HG03097 (cell line): ENCODE measurements around the gene GATAD2B.
A peak's percentile ranks its signal among the peaks of the same experiment; 100 is the strongest.
"Not testable (repeated sequence)": the region's sequence is repeated elsewhere in the genome, so short reads cannot be mapped to it uniquely, and the experiment has no call there.

Source experiments
- ATAC-seq: cut with Tn5 transposase; IDR thresholded peaks from one replicate; pipeline ENCODE4 v1.9.1; 2021; ENCODE audit not compliant: unreplicated experiment, low FRiP score

The GATAD2B gene

GRCh38 chr1:153899509-153899908 lies 23.3 kb downstream of the GATAD2B start:
- no peak for ATAC-seq

GRCh38 chr1:153895866-153896265 lies 26.9 kb downstream of the GATAD2B start:
- ATAC-seq = not testable (repeated sequence)

DNA sequence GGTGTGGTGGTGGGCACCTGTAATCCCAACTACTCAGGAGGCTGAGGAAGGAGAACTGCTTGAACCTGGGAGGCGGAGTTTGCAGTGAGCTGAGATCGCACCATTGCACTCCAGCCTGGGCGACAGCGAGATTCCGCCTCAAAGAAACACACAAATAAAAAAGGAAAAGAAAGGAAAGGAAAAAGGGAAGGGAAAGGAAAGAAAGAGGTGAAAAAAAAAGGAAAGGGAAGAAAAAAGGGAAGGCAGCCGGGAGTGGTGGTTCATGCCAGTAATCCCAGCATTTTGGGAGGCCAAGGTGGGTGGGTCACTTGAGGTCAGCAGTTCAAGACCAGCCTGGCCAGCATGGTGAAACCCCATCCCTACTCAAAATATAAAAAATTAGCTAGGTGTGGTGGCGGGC lies 31.7 kb downstream of the GATAD2B start:
- ATAC-seq = not testable (repeated sequence)

DNA sequence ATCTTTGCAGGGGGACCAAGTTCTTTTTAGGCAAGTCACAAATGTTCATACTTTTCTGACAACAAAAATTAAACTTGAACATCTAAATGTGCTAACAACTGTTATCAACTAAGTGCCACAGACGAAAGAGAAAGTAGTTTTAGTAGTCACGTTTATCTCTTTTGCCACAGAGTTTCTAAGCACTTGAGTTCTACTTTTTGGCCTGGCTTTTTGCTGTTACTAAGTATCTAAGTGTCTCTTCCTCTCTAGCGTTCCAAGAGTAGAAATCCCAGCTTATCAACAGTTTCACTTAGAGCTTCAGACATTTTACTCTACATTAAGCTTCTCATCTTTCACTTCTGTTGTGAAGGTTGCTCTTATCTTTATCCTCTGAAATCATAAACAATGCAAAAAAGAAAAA lies 34.2 kb downstream of the GATAD2B start:
- no peak for ATAC-seq

DNA sequence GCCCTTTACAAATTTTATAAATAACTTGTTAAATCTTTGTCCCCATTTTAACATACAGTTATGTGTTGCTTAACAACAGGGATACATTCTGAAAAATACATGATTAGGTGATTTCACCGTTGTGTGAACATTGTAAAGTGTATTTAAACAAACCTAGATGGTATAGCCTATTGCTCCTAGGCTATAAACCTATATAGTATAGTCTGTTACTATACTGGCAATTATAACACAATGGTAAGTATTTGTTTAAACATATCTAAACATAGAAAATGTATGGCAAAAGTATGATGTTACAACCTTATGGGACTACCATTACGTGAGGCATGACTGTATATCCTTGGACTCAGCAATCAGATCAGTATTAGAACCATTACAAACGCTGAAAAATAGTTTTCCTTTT lies 36.6 kb downstream of the GATAD2B start:
- no peak for ATAC-seq

GRCh38 chr1:153883223-153883622 lies 39.5 kb downstream of the GATAD2B start:
- ATAC-seq = no peak

- no peak for ATAC-seq
These were observed 40.4 kb downstream of the GATAD2B start for GRCh38 chr1:153882296-153882912.

- no peak for ATAC-seq
These were observed 41.0 kb downstream of the GATAD2B start for GRCh38 chr1:153881751-153882150.

DNA sequence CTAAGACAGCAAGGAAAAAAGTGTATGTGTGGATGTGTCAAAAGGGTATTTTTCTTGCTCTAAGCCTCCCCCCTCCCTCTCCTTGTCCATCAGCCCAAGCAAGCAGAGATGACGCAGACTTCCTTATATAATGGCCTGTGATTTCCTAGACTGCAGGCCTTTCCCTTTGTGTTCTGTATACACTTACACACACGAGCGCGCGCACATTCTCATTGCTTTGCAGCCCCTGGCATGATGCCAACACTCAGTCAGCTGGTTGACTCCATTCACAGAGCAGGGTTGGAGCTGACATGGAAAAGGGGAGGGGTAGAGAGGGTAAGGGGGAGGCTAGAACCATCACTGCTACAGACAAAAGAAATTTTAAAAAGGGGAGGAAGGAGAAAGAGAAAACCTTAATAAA lies 41.8 kb downstream of the GATAD2B start:
- no peak for ATAC-seq

- no peak for ATAC-seq
These were observed 42.7 kb downstream of the GATAD2B start for GRCh38 chr1:153880024-153880423.

- no peak for ATAC-seq
These were observed 45.7 kb downstream of the GATAD2B start for GRCh38 chr1:153877112-153877511.

GRCh38 chr1:153872934-153873333 lies 49.8 kb downstream of the GATAD2B start:
- ATAC-seq = no peak

DNA sequence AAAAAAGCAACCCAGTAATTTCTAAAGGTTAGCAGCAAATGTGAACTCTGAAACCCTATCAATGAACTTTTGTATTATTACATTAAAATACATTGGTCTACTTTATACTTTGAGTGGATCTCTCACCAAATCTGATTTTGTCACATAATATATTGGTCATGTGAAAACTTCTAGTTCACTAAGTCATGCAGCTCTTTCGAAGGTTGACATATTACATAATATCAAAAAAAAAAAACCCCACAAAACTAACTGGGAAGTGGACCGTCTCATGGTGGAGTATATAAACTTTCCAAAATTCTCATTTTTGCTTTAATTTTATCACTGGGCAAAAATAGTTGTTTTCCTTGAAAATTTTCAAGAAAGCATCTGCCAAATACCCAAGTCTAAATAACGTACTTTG lies 50.4 kb downstream of the GATAD2B start:
- no peak for ATAC-seq

GRCh38 chr1:153869486-153869885 lies 53.3 kb downstream of the GATAD2B start:
- no peak for ATAC-seq

- ATAC-seq = no peak
These were observed 56.5 kb downstream of the GATAD2B start for GRCh38 chr1:153866045-153866850.

DNA sequence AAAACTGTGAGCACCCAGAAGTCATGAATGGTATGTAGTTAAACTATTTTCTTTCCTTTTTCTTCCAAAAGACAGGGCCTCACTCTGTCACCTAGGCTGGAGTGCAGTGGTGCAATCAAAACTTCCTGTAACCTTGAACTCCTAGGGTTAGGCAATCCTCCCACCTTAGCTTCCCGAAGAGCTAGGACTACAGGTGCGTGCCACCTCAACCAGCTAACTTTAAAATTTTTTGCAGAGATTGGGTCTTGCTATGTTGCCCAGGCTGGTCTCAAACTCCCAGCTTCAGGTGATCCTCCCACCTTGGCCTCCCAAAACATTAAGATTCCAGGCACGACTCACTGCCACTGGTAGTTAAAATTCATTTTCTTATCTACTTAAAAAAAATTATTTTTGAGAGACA lies 62.5 kb downstream of the GATAD2B start:
- no peak for ATAC-seq

DNA sequence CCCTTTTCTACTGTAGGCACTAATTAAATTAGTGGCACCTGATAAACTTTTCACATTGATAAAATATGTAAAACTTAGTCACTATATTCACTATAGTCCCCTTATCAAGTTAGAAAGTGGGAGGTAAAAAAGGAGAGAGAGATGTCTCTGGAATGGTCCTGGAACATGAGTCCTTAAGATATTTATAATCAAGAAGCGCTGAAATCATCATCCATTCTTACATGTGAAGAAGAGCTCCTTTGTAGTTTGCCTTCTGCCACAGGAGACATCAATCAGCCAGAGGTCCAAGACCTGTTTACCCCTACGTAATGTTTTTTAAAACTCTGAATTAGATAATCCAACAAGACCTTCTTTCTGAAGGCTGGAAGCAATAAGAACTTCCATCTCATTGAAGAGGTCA lies 65.3 kb downstream of the GATAD2B start:
- no peak for ATAC-seq

DNA sequence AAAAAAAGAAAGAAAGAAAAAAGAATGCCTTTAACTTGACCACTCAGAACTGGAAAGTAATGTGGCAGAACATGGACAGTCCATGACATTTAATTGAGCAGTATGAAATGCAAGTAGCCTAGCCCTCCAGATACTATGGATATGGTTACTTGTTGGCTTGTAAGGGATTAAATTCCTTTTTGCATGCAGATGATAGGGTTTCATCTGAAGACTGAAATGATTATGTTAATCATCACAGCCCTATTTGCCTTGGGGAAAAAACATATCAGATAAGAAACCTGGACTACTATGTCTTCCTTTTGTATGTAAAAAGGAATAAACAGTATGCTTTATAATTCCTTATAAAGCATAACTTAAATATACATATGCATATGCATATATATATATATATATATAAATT lies 66.0 kb downstream of the GATAD2B start:
- no peak for ATAC-seq

DNA sequence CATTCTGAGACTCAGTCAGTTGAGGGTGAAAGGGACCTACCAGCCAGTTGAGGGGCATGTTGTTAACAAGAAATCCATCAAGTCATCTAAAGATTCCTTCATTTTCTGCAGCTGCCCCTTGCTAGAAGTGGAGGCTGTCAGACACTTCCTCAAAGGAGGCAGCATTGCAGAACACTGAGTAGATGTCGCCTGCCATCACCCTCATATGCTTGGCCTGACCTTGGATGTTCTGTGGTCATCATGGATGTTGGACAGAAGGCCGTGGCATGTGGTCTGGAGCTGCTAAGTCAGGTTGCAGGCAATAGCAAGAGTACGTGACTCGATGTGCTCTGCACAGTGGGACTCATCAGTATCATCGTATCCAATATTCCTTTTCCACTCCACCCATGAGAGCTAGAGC lies 70.6 kb downstream of the GATAD2B start:
- ATAC-seq = no peak

DNA sequence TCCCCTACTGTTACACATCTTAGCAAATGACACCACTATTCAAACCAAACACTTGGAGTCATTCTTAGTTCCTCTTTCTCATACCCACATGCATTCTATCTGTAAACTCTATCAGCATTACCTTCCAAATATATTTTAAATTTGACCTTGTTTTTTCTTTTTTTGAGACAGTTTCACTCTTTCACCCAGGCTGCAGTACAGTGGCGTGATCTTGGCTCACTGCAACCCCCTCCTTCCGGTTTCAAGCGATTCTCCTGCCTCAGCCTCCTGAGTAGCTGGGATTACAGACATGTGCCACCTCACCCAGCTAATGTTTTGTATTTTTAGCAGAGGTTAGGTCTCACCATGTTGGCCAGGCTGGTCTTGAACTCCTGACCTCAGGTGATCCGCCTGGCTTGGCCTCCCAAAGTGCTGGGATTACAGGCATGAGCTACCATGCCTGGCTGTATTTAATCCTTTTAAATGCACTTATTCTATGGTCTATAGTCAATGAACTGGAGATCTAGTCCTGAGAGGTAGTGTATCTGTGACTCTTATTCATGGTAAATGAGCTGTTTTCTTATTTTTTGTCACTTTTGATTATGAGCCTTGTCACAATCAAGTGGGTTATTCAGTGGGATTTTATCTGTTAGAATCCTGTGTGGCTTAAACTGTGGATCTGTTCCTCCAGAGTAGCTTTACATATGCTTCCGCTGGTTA lies 73.1 kb downstream of the GATAD2B start:
- ATAC-seq = peak; percentile 64

- no peak for ATAC-seq
These were observed 74.0 kb downstream of the GATAD2B start for GRCh38 chr1:153848805-153849204.

DNA sequence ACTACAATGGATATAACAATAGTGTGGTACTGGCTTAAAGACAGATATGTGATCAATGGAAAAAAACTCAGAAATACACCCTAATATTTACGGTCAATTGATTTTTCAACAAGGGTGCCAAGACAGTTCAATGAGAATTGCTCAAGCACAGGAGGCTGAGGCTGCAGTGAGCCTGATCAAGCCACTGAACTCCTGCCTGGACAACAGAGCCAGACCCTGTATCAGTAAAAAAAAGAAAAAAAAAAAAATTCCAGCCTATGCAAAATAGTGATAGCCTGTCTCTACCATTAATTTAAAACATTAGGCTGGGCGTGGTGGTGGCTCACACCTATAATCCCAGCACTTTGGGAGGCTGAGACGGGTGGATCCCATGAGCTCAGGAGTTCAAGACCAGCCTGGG lies 77.6 kb downstream of the GATAD2B start:
- ATAC-seq = no peak
